ENCODE data around the gene GGTA1. TPM values are rescaled to one million over a fixed set of nuclear protein-coding genes. Genes with fewer than 3 reads are reported as not detected.
A peak's percentile ranks its signal among the peaks of the same experiment; 100 is the strongest.
"Not testable (repeated sequence)": the region's sequence is repeated elsewhere in the genome, so short reads cannot be mapped to it uniquely, and the experiment has no call there.

Gene GGTA1
- total RNA-seq (2014; rRNA removed; shearing (Covaris generic)): not detected in 2 replicates

DNA sequence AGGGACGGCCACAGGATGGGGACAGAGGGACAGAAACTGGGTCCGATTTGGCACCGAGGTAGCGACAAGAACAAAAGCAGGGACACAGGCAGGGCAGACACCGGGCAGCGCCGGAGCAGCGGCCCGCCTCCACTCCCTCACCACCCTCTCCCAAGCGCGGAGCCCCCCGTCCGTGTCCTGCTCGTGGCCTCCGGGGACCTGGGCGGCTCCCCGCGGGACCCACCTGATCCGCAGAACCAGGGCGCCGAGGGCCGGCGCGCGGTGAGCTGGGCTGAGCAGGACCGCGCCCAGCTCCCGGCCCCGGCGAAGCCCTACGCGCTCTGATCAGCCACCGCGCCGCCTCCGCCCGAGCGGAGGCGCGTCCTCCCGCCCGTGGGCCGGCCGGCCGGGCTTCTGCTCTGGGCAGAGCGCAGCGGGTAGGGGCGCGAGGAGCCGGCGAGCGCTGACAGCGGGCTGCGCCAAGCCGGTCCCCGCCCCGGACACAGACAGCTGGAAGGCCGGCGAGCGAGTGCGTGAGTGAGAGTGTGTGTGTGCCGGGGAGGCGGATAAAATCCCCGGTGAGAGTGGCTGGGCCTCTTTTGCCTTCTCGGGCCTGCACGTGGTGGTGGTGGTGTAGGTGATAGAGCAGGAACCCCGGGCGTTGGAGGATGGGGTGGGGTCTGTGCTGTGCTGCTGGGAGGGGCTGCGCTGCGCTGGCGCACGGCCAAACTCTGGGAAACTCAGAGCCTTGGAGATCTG, at the start of gene GGTA1:
Gene GGTA1, minus strand, starts transcription at position 418 of the 738 bp plus-strand sequence. CDS start 31,922 bp downstream, outside the sequence.
- peak; percentile 44 for DNase-seq (ENCODE audit: low read depth)

DNA sequence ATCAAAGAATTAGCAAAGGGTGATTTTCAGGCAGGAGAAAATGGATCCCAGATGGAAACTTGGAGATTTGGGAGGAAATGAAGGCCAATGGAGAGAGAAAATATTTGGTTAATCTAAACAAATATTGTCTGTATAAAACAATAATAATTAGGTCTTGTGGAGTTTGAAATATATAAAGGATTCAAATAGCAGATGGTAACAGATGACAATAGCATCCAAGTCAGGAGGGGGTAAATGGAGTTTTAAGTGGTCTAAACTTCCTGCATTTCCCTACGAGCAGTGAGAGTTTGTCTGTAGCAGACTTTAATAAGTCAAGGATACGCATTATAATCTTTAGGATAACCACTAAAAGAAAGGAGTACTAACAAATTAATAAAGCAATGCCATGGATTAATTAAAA, 49.0 kb upstream of the GGTA1 start:
- DNase-seq (ENCODE audit: low read depth): no peak

DNA sequence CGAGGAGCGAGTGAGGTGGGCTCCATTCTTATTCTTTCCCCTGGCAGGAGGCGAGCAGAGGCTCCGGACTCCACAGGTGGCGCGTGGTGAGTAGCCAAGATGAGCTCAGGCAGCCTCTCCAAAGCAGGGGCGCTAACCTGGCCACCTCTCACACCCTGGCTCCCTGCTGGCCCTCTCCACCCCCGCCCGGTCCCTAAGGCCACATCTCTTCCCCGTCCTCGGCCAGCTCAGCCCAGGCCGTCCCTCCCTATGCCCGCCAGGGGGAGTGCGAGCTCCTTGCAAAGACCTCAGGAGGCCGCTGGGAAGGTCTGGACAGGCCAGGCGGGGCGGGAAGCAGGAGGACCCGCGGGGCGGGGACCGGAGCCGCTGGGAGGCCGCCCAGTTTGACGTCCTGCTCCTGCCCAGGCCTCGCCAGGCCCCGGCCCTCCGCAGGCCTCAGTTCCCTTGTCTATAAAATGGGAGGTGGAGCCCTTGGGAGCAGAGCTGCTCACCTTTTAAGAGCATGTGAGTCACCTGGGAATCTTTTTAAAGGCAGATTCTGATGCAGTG, 46.3 kb upstream of the GGTA1 start:
- DNase-seq (ENCODE audit: low read depth): peak; percentile 92

DNA sequence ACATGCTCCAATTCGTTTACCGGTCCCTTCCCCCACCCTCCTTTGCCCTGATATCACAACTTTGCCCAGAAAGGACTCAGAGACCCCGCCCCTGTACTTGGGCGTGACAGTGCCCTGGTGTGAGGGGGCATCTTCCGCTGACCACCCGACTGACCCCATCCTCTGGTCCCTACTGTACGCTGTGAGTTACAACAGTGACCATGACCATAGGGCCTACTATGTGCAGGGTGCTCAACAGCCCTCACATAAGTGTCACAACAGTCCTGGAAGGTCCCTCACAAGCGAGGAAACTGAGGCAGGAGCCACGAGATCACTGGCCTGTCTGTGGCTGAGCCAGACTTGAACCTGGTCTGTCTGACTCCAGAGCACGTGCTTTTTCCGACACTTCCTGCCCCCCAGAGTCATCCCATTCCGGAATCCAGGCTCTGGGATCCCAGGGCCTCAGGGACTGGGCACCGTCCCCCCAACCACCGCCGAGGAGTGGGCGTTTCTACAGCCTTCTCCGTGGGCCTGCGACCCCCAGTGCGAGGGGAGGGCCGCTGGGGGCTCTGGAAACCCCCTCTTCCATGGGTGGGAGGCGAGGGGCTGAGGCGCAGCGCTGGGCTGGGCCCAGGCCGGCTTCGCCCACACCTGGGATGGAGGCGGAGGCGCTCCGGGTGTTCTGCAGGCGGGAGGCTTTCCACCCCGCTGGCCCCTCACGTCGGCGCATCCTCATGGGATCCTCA, 45.7 kb upstream of the GGTA1 start:
- DNase-seq (ENCODE audit: low read depth): no peak

DNA sequence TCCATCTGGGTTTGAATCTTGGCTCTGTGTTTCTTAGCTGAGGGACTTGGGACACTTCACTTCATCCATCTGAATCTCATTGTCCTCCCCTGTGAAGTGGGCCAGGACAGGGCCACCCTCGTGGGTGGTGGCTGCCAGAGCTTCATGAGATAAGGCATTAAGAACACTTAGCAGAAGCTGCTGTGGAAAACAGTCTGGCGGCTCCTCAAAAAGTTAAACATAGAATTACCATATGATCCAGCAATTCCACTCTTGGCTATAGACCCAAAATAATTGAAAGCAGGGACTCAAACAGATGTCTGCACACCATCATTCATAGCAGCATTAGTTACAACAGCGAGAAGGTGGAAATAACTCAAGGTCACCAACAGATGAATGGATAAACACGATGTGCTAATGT, 42.4 kb upstream of the GGTA1 start:
- no peak for DNase-seq (ENCODE audit: low read depth)

DNA sequence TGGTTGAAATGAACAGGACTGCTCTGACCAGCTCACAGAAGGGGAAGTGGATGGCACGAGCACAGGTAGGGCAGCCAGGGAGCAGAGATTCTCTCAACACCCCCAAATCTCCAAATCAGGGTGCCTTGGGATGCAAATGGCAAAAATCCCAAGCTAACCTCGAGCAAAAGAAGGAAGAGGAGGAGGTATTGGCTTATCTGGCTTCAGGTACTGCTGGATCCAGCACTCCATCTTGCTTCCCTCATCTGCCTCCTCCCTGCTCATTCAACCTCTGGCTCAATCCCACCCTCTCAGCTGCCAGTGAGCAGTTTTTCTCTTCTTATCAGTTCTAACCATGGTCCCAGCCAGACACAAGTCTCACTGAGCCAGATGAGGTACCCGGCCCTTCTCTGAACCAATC, 41.6 kb upstream of the GGTA1 start:
- no peak for DNase-seq (ENCODE audit: low read depth)

DNA sequence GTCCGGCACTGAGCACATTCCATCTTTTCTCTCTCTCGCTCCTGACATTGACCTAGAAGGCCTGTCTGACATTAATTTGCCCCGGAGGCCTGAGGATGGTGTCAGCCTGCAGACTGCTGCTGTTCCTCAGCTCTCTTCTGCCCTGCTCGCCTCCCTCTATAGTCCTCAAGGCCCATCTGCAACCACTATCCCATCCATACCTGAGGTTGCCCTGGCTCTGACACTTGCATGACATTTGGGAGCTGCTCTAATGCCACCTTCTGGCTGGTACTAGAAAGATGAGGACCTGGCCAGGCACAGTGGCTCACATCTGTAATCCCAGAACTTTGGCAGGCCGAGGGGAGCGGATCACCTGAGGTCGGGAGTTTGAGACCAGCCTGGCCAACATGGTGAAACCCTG, 38.6 kb upstream of the GGTA1 start:
- DNase-seq (ENCODE audit: low read depth): no peak

DNA sequence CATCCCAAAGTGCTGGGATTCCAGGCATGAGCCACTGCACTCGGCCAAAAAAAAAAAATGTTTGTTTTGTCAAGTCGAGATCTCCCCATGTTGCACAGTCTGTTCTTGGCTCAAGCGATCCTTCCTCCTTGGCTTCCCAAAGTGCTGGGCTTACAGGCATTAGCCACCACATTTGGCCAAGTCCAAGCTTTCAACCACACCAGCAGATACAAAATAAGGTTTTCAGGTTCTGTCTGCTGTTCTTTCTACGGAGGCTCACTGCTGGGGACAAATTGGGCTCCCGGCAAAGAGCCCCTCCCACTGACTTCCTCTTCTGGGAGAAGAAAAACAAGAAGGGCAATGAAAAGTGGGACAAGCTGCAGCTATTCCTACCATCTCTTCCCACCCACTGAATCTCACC, 37.6 kb upstream of the GGTA1 start:
- no peak for DNase-seq (ENCODE audit: low read depth)

DNA sequence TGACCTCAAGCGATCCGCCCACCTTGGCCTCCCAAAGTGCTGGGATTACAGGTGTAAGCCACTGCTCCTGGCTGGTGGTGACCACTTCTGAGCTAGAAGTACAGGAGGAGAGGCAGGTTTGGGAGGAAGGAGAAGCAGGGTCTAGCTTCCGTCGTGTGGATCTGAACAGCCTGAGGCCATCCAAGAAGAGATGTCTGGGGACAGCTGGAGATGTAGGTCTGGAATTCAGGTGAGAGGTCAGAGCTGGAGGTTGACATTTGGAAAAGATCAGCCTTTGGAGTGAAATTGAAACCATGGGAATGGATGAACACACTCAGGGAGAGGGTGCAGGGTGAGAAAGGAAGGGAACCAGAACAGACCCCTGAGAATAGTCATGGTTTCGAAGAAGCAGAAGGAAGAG, 33.2 kb upstream of the GGTA1 start:
- DNase-seq (ENCODE audit: low read depth): no peak

DNA sequence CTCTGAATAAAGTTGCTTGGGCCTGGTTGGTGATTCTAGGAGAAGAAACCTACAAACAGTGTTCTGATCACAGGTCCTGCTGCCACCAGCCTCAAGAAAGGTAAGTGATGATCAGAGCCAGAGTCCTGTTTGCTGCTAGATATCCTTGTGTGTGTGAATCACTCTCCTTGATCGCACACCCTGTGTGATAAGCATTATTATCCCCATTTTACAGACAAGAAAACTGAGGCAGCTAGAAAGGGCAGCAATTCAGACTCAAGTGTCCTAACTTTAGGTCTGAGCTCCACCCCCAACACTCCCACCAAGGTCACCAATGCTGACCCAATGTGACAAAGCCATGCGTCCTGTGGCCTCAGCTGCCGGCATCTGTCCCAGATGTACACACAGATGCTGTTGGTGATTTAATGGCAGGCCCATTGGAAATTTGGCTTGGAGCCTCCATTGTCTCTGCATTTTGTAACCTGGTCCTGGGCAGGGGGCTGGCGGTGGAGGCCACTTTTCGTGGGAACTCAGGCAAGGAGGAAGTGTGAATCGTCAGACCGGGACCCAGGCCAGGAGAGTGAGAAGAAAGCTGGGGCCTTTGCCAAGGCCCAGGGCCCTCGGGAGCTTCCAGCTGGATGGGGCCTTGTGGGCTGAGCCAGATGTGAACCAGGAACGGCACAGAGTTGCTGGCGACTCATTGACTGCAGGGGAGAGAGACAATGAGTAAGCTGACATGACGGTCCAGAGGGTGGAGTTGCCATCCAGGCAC, 29.8 kb upstream of the GGTA1 start:
- peak; percentile 98 for DNase-seq (ENCODE audit: low read depth)

DNA sequence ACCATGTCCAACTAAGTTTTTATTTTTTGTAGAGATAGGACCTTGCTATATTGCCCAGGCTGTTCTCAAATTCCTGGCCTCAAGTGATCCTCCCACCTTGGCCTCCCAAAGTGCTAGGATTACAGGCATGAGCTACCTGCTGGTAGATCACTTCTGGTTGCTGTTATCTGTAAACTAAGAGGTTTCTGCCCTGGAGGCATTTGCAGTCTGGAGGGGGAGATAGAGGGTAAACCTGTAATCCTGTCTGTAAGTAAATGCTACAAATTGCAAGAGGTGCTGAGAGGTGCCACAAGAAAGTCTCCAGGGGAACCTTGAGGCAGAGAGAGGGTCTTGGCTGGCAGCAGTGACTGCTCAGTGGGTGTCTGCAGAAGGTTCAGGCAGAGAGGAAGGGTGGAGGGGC, 29.0 kb upstream of the GGTA1 start:
- DNase-seq (ENCODE audit: low read depth): no peak

DNA sequence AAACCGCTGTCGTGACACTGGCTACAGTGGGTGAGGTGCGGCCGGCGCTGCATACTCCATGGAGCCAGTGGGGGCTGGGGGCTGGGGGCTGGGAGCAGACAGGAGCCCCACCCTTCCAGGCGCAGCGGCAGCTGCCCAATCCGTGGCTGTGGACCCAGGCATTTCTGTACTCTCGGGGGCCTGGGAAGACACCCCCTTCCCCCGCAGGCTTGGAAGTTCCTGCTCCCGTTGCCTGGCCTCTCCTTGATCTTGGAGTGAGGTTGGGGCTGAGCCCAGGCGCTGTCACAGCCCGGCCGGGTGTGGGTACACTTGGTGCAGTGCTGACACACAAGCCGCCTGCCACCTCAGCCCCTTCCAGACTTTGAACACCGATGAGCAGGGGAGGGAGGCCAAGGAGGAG, 27.7 kb upstream of the GGTA1 start:
- DNase-seq (ENCODE audit: low read depth): no peak

DNA sequence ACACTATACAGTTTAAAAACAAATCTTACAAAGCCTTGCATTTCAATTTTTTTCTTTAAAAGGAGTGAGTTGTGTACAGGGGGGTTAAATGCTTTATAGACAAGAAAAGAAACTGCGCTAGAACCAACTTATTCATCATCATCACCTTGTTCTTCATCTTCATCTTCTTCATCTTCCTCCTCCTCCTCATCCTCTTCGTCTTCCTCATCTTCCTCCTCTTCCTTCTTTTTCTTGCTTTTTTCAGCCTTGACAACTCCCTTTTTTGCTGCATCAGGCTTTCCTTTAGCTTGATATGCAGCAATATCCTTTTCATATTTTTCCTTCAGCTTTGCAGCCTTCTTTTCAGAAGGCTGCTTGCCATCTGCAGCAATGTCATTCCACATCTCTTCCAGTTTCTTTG, 20.0 kb upstream of the GGTA1 start:
- not testable (repeated sequence) for DNase-seq (ENCODE audit: low read depth)

DNA sequence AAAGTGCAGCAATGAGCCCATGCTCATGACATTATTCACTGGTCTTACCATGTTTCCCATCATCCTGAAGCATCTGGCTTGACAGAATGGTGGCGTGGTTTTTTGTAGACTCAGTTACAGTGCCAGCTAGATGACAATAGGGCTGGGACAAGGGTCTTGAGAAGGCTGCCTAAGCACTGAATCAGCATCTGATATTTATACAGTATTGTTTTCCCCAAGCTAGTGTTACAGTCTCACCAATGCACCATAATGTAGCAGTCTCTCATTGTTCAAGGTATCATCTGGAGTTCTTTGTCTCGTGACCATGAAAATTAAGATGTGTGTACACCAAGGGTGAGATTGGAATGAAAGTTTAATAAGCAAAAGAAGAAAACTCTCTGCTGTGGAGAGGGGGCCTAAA, 19.0 kb upstream of the GGTA1 start:
- no peak for DNase-seq (ENCODE audit: low read depth)

DNA sequence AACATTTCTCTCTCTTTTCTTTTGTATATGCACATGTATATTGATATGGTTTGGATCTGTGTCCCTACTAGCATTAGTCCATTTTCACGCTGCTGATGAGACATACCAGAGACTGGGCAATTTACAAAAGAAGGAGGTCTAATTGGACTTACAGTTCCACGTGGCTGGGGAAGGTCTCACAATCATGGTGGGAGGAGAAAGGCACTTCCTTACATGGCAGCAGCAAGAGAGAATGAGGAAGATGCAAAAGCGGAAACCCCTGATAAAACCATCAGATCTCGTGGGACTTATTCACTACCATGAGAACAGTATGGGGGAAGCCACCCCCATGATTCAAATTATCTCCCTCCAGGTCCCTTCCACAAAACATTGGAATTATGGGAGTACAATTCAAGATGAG, 13.5 kb upstream of the GGTA1 start:
- not testable (repeated sequence) for DNase-seq (ENCODE audit: low read depth)

DNA sequence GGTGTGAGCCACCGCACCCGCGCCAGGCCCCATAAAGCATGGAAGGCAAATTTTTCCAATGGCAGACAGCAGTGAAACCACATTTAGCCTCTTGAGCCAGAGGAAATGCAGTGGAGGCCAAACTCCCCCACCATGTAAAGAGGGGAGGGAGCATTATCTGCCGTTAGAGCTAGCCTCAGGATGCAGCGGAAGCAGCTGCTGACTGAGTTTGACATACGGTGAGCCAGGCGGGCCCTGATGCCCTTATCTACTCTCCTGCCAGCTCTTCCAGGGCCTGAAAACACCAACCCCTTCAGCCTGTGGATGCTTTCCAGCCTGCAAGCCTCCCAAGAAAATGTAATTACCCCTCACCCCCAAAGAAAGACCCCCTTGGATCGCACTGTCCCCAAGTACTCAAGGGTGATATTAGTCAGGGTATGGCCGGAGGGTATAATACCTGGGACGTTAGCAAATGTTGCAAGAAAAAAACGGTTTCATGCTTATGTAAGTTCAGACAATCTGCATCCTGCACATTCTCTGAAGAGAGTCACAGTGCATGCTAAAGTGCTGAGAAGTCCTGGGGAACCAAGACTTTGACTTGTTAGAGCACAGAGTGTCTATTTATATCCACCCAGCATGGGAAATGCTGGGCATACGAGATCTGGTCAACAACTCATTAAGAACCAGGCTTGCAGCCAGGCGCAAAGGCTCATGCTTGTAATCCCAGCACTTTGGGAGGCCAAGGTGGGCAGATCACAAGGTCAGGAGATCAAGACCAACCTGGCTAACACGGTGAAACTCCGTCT, 11.3 kb upstream of the GGTA1 start:
- DNase-seq (ENCODE audit: low read depth): no peak

DNA sequence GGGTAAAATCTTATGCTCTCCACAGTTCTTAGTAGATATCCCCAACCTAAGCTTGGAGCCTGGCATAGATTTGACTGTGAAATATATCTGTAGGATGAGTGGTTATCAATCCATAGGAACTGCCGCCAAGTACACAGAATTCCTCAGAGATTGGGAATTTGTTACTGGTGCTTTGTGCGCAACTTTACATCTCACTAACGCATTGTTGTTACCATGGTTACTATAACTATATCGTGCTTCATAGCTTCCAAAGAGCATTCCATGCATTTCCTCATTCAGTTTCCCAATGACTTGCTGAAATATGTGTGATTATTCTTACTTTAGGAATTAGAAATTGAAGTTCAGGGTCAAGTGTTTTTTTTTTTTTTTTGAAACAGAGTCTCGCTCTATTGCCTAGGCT, 9.5 kb upstream of the GGTA1 start:
- DNase-seq (ENCODE audit: low read depth): no peak

DNA sequence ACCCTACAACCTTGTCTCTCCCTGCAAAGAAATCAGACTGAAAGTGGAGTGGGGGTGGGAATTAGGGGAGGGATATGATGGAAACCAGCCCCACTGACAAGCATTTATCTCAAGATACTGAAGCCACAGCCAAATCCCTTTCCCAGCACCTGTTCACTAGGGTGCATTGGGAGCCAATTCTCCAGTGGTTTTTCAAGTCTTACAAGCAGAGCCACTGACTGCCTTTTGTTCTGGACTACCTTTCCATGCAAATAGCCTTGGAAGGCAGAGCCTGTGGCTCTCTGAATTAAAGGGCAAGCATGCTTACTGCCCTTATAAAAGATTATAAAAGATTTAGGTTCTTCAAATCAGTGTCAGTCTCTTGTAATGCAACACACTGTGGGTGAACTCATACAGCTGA, 8.8 kb upstream of the GGTA1 start:
- no peak for DNase-seq (ENCODE audit: low read depth)

DNA sequence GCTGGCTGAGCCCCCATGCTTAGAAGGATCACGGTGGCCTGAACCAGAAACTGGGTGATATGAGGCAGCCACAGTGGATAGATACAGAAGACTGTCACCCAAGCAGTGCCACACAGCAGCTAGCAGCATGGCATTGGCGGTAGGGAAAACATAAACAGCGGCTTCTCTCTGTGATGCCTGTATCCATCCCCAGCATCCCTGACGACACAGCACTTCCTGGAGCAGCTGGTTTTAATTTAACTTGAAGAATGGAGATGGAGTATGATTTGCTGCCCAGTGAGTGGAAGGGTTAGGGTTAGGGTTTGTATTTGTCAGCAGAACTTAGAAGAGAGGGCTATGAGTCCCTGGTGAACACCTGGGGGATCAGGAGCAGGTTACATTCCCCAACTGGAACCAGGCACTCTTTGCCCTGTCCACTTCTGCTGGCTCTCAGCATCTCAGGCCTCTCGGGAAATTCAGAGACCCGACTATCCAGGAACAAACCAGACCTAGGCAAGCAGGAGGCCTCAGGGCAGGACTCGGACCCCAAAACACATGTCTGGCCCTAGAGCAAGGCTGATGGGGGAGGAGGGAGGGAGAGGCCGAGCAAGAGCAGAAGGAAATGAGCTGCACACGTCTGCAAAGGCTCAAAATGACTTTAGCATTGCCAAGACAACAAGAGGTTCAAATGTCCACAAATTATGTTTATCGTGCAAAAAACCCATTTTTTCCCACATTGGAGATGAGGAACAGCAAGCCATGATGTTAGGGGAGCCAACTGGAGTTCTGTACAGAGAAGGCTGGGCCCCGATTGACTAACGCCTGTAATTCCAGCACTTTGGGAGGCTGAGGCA, 6.5 kb upstream of the GGTA1 start:
- DNase-seq (ENCODE audit: low read depth): no peak

DNA sequence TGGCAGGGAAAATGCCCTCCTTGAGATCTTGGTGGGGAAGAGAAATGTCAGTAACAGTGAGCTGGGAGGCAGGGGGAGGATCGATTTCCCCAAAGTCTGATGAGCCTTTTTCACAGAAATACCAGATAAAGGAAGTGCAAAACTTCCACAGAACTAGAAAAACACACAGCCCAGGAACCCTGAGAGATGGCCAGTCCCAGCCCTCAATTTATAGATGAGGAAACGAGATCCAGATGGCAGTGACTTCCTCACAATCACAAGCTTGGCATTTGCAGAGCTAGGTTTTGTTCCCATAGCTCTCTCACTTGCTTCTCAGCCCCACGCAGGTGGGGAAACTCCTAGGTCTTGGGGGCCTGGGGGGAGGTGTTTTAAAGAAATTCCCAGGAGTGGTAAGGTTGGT, 3.8 kb upstream of the GGTA1 start:
- DNase-seq (ENCODE audit: low read depth): no peak

DNA sequence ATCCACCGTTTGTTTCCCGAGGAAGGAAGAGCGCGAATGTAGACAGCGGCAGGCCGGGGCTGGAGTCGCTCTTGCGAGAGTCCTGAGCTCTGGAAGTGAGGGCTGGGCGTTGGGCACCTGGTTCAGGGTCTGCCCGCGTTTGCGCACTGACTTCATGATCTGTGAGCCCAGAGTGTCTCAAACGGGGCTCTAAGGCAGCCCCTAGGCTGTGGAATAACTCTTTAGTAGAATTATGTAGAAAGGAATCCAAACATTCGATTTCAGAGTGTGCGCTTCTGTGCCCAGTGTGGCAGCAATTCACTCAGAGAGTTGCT, 478 bp upstream of the GGTA1 start:
- no peak for DNase-seq (ENCODE audit: low read depth)
